Fibroblast of mammary gland (primary cell): ENCODE data around the gene SURF6.

Experiments
- DNase-seq: peaks from one replicate; pipeline ENCODE4 v3.0.0-alpha.2; 2010; ENCODE audit warnings: low read depth
- H3K4me3 ChIP-seq: 2 replicates; pipeline ENCODE4 v1.5.1; 2011; ENCODE audit warnings: low read depth, mild to moderate bottlenecking, low read length, moderate library complexity; ENCODE audit not compliant: control insufficient read depth
- CTCF ChIP-seq: conservative IDR thresholded peaks from 2 replicates; pipeline ENCODE4 v1.5.1; 2011; ENCODE audit warnings: low read depth, low read length, inconsistent platforms; ENCODE audit not compliant: control insufficient read depth, insufficient read depth

Gene SURF6

GRCh38 chr9:133352635-133353340 lies 16.8 kb upstream of the SURF6 start:
- H3K4me3 ChIP-seq = no peak overlapping the region
- no peak for TF ChIP-seq CTCF
- no peak for DNase-seq

- no peak overlapping the region for H3K4me3 ChIP-seq
- peak; percentile 81 for DNase-seq
- peak; percentile 74 for TF ChIP-seq CTCF
These were observed 16.1 kb upstream of the SURF6 start for GRCh38 chr9:133351908-133352634.

GRCh38 chr9:133351526-133351907 lies 15.5 kb upstream of the SURF6 start:
- H3K4me3 ChIP-seq = no peak overlapping the region
- no peak for TF ChIP-seq CTCF
- DNase-seq = peak; percentile 83

GRCh38 chr9:133349965-133350616 lies 14.1 kb upstream of the SURF6 start:
- peak overlapping the region; percentile 99 for H3K4me3 ChIP-seq
- DNase-seq = no peak
- no peak for TF ChIP-seq CTCF

GRCh38 chr9:133348718-133349573 lies 13.0 kb upstream of the SURF6 start:
- H3K4me3 ChIP-seq = peak overlapping the region; percentile 99
- no peak for TF ChIP-seq CTCF
- DNase-seq = no peak
